HuH-7 (cell line): Measurements from ENCODE around the gene BLOC1S6.
A peak's percentile ranks its signal among the peaks of the same experiment; 100 is the strongest.

Experiments
- DNase-seq: peaks from one replicate; pipeline ENCODE4 v3.0.0; 2011; ENCODE audit warnings: low spot score

BLOC1S6 gene, protein sequence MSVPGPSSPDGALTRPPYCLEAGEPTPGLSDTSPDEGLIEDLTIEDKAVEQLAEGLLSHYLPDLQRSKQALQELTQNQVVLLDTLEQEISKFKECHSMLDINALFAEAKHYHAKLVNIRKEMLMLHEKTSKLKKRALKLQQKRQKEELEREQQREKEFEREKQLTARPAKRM

DNA sequence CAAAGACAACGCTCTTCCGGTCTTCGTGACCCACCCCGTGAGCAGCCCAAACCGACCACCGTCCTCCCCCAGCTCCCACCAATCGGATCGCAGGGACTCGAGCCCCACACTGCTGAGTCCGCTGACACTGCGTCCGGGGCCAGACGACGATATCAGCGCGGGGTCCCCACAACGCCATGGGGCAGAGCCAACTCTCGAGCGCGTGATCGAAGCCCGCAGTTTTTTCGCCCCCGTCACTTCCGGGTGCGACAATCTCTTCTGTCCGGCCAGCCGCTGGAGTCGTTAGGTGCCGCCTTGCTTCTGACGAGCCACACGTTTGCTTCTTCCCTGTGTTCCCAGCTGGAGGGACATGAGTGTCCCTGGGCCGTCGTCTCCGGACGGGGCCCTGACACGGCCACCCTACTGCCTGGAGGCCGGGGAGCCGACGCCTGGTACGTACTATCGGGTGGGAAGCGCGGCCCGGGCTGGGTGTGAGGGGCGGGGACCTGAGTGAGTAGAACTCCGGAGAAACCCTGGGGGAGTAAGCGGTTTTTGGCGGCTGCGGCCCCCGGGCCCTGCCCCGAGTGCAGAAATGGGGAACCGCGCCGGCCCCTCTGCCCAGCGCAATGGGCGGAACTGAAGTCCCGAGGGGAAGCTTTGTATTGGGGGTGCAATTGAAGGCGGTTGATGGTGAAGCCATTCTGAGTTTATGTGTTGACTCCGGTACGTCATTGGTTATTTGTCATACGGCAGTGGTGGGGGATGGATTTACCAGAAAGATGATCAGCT lies at the start of gene BLOC1S6:
Gene BLOC1S6, plus strand, starts transcription at position 285 of the 768 bp plus-strand sequence. Its CDS starts 65 bp downstream, at position 350.
- DNase-seq = peak; percentile 60

DNA sequence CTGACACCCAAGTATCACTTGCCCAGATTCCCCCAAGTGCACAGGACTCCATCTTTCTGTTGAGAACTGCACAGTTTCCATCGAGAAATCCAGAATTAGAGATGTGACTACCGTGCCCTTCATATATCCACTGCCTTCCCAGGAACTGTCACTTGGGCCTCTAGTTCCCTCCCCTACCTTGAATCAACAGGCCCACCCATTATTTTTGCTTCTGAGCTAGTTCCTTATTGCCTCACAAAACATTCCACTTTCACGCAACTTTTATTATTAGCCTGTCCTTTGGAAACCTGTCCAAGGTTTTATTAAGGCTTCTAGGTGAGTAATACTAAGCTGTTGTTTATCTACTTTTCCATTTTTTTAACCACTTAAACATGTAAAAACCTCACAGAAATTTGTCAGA lies 47.5 kb upstream of the BLOC1S6 start:
- no peak for DNase-seq

DNA sequence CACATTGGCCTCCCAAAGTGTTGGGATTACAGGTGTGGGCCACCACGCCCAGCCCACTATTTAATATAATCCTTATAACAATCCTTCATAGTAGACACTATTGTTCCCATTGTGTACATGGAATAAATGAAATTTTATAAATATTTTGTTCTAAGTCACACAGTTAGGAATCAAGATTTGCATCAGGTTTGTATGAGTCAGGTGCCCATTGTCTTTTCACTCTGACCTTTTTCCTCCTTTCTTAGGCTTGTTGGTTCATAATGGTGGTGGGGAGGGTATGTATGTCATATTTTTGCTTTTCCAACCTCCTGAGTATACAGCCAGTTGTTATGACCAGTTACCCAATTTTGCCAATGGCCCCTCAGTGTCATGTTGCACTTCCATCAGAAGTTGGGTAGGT lies 46.6 kb upstream of the BLOC1S6 start:
- no peak for DNase-seq

DNA sequence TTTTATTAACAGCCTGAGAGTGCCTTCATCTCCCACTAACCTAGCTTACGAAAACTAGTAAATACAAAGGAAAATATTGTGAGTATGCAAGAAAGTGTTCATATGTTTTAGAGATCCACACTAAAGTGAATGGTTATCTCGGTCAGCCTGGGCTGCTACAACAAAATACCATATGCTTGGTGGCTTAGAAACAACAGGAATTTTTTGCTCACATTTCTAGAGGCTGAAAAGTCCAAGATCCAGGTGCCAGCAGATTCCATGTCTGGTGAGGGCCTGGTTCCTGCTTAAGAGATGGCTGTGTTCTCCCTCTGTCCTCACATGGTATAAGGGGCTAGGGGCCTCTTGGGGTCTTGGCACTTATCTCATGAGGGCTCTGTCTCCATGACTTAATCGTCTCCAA lies 44.1 kb upstream of the BLOC1S6 start:
- no peak for DNase-seq

DNA sequence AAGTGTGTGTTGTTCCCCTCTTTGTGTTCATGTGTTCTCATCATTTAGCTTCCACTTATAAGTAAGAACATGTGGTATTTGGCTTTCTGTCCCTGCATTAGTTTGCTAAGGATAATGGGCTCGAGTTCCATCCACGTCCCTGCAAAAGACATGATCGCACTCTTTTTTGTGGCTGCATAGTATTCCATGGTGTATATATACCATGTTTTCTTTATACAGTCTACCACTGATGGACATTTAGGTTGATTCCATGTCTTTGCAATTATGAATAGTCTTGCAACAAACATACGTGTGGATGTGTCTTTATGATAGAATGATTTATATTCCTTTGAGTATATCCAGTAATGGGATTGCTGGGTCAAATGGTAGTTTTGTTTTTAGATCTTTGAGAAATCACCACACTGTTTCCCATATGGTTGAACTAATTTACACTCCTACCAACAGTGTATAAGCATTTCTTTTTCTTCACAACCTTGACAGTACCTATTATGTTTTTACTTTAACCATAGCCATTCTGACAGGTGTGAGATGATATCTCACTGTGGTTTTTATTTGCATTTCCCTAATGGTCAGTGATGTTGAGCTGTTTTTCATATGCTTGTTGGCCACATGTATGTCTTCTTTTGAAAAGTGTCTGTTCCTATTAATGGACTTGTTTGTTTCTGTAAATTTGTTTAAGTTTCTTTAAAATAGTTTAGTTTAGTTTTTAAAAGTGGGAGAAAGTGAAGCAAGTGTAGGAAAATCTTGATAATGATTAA lies 42.7 kb upstream of the BLOC1S6 start:
- no peak for DNase-seq

DNA sequence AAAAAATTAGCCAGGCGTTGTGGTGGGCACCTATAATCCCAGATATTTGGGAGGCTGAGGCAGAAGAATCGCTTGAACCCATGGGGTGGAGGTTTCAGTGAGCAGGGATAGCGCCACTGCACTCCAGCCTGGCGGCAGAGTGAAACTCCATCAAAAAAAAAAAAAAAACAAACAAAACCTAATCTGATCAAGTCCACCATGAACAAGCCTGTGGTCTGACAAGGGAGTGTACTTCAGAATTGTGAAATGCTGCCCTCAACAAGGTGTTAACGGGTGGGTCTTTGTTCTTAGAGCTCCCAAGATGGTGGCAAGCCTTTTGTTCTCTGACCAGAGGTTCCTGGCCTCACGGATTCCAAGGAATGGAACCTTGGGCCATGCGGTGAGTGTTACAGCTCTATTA lies 40.4 kb upstream of the BLOC1S6 start:
- DNase-seq = no peak

DNA sequence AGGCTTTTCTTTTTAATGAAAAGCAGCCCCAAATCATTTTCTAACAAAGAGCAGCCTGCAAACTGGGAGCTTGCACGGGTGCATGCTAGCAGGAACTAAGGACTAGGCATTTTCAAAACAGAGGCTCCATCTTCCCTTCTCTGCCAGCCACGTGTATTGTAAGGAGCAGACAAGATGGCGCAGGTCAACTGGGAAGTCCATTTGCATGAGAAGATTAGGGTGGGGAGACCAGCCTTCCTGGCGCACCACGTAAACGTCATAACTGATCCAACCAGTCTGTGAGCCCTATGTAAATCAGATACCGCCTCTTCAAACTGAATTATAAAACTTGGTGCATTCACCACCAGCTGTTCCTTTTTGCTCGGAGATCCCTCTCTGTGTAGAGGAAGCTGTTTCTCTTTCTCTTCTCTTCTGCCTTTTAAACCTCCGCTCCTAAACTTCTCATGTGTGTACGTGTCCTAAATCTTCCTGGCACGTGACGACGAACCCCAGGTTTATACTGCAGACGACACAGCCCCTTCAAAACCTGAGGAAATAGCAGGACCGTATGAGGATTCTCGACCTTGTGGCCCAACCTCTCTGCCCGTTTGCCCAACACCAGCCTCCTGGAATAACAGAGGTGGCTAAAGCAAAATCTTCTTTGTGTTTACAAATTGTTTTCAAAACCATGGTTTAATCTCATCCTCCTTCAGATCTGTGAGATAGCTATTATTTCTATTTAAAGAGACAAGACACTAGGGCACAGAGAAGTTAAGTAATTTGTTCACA lies 38.2 kb upstream of the BLOC1S6 start:
- no peak for DNase-seq

DNA sequence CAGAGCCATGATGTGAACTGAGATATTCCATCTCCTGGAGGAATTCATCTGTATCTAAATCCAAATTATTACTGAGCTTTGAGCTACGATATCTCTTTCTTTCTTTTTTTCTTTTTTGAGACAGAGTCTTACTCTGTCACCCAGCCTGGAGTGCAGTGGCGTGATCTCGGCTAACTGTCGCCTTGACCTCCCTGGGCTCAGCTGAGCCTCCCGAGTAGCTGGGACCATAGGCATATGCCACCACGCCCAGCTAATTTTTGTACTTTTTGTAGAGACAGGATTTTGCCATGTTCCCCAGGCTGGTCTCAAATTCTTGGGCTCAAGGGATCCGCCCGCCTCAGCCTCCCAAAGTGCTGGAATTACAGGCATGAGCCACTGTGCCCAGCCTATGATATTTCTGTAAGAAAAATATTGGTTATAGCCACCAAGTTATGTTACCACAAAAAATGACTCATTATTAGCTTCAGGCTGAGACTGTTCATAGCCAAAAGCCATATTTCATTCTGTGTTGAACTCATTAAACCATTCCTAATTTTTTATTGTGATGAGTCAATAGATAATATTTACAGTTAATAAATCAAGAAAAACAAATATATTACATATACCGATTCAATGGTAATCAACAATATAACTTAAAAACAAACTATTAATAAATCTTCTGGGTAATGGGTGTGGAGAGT lies 37.5 kb upstream of the BLOC1S6 start:
- no peak for DNase-seq

DNA sequence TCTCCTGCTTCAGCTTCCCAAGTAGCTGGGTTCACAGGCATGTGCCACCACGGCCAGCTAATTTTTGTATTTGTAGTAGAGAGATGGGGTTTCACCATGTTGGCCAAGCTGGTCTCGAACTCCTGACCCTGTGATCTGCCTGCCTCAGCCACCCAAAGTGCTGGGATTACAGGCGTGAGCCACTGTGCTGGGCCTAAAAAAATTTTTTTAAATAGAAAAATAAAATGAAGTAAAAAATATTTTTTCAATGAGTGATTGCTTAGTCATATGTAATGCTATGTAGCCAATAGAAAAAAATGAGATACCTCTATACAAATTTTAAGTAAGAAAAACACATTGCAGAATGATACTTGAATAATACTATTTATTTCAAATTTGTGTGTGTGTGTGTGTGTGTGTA lies 36.7 kb upstream of the BLOC1S6 start:
- DNase-seq = no peak

DNA sequence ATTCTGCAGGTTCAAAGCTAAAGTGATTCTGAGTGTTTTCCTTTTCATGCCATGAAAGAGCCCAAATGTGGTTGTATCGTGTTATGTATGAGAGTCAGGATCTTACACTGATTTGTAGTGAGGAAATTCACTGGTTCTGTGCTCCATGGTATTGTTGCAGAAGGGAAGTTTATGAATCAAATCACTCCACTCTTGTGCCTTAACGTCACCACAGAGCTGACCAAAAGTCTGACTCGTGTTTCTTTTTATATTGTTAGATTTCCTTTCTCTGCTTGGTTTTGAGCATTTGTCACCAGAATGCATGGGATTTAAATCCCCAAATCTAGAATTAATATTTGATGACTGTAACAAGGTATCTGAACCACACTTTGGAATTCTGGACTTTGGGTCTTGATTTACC lies 35.5 kb upstream of the BLOC1S6 start:
- DNase-seq = no peak

DNA sequence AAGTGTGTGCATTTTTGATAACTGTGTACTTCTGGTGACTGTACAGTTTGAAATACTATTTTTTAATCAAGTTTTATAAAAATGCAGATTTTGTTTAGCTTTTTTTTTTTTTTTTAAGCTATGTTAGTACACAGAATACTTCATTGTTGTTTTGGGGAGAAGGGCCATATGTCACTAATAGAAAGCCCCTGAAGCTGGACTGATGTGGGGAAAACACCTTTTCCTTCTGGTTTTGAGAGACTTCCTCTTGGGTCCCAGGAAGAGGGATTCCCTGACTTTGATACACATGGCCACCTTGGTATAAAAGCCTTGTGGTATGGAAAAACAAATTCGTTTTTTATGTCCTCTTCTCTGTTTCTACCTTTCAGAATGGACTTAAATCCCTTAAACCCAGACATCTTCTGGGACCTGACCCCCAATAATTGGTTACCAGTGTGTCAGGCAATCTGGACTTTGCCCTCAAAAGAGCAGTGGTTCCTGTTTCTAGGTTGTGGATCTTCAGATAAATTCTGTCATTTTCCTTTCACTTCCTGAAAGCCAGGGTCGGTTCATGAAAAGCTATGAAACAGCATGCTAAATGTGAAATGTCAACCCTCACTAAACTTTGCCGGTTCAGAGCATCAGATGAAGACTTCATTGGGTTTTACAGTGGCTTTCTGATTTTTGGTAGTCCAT lies 31.1 kb upstream of the BLOC1S6 start:
- no peak for DNase-seq

DNA sequence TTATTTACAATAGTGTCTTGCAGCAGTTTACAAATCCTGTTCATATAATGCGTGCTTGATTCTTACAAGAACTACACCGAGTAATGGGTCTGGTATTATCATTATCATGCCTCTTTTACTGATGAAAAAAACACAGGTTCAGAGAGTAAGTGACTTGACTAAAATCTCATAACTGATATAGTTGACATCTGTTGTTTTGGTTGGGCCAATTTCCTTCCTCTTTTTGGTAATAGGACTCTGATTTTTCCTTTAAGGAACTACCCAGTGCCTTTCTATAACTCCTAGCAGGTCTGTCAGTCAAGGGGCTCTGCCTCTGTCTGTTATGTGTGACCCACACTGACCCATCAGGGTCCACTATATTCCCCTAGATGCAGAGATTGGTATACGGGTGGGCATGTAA lies 14.6 kb upstream of the BLOC1S6 start:
- DNase-seq = no peak

DNA sequence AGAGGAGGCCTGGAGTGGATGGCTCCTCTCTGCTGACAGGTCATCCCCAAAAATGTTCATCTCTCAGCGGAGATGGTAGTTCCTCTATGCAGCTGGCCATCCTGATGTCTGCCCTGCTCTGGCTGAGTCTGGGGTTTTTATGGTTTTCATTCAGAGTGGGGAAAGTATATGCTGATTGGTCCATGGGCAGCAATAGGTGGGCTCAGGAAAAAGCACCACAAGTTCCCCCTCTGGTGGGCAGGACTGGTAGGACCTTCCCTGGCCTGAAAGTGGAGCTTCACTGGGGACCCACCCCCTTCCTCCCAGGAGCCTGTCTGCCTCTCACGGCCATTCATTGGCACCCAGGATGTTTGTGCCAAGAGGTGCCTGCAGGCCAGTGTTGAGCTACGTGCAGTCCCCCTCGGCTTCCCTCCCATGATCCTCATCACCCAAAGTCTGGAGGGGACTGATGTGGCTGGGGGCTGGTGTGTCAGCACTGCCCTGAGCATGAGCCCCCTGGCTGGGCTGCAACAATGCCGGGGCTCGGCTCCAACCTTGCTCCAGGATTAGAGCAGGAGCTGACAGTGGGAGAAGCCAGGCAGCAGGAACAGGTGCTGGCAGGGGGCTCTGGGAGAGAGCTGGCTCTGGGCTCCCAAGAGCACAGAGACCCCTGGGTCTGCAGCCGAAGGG lies 13.1 kb upstream of the BLOC1S6 start:
- no peak for DNase-seq

DNA sequence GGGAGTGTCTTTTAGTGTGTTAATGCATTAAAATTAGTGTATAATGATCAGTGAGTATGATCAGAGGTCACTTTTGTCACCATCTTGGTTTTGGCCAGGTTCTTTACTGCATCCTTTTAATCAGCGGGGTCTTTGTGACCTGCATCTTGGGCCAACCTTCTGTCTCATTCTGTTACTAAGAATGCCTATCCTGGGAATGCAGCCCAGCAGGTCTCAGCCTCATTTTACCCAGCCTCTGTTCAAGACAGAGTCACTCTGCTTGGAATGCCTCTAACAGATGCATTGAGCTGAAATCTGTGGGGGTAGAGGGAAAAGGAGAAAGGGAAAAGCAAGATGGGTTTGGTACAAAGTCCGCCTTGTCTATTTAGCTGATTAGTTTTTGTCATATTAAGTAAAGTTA lies 5.3 kb upstream of the BLOC1S6 start:
- no peak for DNase-seq

DNA sequence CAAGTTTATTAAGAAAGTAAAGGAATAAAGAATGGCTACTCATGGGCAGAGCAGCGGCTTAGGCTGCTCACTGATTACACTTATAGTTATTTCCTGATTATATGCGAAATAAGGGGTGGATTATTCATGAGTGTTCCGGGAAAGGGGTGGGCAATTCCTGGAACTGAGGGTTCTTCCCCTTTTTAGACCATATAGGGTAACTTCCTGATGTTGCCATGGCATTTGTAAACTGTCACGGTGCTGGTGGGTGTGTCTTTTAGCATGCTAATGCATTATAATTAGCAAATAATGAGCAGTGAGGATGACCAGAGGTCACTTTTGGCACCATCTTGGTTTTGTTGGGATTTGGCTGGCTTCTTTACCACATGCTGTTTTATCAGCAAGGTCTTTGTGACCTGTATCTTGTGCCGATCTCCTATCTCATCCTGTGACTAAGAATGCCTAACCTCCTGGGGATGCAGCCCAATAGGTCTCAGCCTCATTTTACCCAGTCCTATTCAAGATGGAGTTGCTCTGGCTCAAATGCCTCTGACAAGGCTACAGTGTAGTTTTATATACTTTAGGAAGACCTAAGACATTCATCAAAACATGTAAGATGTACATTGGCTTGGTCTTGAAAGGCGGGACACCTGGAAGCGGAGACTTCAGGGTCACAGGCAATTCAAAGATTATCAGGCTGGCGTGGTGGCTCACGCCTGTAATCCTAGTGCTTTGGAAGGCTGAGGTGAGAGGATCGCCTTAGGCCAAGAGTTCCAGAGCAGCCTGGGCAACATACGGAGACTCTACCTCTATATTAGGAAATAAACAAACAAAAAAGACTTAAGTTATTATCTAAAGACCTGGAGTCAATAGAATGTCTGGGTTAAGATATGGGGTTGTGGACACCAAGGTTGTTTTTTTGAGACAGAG lies 3.2 kb upstream of the BLOC1S6 start:
- DNase-seq = no peak

DNA sequence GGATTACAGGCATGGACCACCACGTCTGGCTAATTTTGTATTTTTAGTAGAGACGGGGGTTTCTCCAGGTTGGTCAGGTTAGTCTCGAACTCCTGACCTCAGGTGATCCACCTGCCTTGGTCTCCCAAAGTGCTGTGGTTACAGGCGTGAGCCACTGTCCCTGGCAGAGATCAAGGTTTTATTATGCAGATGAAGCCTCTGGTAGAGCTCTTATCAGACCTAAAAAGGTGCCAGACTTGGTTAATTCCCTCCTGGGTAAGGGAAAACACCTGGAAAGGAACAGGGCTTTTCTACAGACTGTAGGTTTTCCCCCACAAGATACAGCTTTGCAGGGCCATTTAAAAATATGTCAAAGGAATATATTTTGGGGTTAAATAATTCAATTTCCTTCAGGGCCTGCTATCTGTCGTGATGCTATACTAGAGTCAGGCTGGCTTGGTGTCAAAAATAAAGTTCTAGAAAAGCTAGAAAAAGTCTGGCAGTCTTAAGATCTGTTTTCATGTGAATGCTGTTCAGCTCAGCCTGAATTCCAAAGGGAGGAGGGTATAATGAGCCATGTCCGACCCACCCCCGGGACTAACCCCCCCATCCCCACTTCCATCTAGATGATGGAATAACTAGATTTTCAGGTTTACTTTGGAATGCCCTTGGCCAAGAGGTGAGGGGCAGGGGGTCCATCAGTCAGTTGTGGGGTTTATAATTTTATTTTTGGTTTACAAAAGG lies 1.9 kb upstream of the BLOC1S6 start:
- no peak for DNase-seq

DNA sequence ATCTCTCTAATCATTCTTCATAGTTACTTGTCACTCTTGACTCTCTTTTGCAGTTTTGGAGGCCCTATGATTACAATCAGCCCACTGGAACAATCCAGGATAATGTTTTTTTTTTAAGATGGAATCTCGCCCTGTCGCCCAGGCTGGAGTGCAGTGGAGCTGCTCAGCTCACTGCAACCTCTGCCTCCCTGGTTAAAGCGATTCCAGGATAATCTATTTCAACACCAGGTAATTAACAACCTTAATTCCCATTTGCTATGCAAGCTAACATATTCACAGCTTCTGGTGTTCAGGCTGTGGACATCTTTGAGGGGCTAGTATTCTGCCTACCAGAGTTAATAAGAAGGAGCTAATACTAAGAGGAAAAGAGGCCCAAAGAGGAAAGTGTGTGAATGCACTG lies 1.1 kb upstream of the BLOC1S6 start:
- DNase-seq = no peak

DNA sequence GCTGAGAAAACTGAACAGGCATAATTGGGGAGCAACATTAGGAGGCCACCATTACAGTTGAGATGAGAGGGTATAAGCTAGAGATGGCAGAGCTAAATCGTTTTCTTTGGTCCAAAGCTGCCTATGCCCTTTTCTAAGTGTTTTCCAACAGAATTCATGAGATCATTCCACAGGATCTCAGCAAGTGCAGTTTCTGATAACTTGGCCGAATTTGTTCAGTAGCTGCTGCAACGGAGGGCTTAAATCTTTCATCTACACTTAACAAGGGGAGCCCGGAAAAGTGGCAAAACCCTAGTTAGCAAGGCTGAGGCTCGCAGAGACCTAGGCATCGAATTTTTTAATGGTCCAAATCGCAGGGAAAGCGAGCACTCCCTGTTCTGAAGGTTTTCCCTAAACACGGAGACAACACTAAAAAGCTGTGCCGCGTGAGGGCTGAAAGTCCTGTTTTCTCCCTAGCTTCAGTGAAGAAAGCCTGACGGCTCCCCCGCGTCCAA lies 531 bp upstream of the BLOC1S6 start:
- DNase-seq = no peak

DNA sequence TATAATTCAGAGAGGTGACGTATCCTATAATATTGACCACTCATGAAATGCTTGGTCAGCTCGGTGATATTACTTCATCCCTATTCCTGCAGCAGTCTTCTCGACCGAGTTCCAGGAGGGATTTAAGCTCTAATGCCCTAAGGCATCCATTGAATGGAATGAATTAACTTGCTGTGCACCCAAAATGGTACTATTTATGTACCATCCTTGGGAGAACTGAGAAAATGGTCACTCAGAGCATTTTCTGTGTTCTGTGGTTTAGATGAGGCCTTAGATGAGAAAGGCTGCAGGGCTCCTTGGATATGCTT lies 638 bp downstream of the BLOC1S6 start:
- no peak for DNase-seq
